Cardiac muscle cell (in vitro differentiated cells and primary cell): ENCODE data around the gene CFTR. TPM values are rescaled to one million over a fixed set of nuclear protein-coding genes. Genes with fewer than 3 reads are reported as not detected.
A peak's percentile ranks its signal among the peaks of the same experiment; 100 is the strongest.
"Not testable (repeated sequence)": the region's sequence is repeated elsewhere in the genome, so short reads cannot be mapped to it uniquely, and the experiment has no call there.

ENCODE experiments used
- DNase-seq, 2 donors: peaks; one replicate each; pipeline versions ENCODE4 v3.0.0 to v3.0.0-alpha.2; 2010 to 2017; ENCODE audit warnings: low read depth in 1 of 2, low spot score in 1 of 2
- H3K27ac ChIP-seq: fragments of 200-600 bp; sonication (generic); 2 replicates; pipeline ENCODE4 v1.5.1; 2016
- H3K27me3 ChIP-seq: fragments of 200-600 bp; sonication (generic); 2 replicates; pipeline ENCODE4 v1.6.0; 2016; ENCODE audit warnings: control low read depth
- H3K36me3 ChIP-seq: fragments of 200-600 bp; sonication (generic); 2 replicates; pipeline ENCODE4 v1.5.1; 2016; ENCODE audit warnings: control low read depth
- H3K4me1 ChIP-seq: fragments of 200-600 bp; sonication (generic); 2 replicates; pipeline ENCODE4 v1.8.1; 2017; ENCODE audit warnings: low read depth, mild to moderate bottlenecking, mixed run types
- H3K4me3 ChIP-seq: fragments of 200-600 bp; sonication (generic); 2 replicates; pipeline ENCODE4 v1.5.1; 2016; ENCODE audit warnings: mild to moderate bottlenecking
- H3K9me3 ChIP-seq: fragments of 200-600 bp; sonication (generic); 2 replicates; pipeline ENCODE4 v1.5.1; 2017; ENCODE audit warnings: low read depth, mild to moderate bottlenecking, control low read depth
- CTCF ChIP-seq: IDR thresholded peaks from 2 replicates; pipeline ENCODE4 v1.5.1; 2012; ENCODE audit warnings: low read depth, mild to moderate bottlenecking, low read length
- polyA plus RNA-seq: library from polyadenylated mRNA; unstranded; fragments of >200 nt; fragmentation: Nextera tagmentation; extraction: Ambion mirVana; gene quantifications from 2 replicates; pipeline ENCODE4 v1.2.1, GENCODE V29; 2016
- total RNA-seq: library from RNA; depleted of rRNA; stranded (reverse); fragments of >200 nt; gene quantifications from 2 replicates; pipeline ENCODE4 v1.2.3, GENCODE V29; 2016

Gene CFTR
- total and polyA plus RNA-seq, 2 experiments from 2014 or later = 8.8 to 12.0 TPM

- no peak overlapping the region for H3K27ac ChIP-seq
- no peak for DNase-seq
- no peaks in the 10 kb centered on the region for H3K4me1 ChIP-seq
- H3K9me3 ChIP-seq = no peaks in the 10 kb centered on the region
- H3K4me3 ChIP-seq = no peak overlapping the region
- no peak for TF ChIP-seq CTCF
- H3K36me3 ChIP-seq = no peaks in the 10 kb centered on the region
- H3K27me3 ChIP-seq = no peaks in the 10 kb centered on the region
Measured at GRCh38 chr7:117448655-117449054, 31.2 kb upstream of the CFTR start.

GRCh38 chr7:117458977-117459583 lies 20.7 kb upstream of the CFTR start:
- no peaks in the 10 kb centered on the region for H3K9me3 ChIP-seq
- no peaks in the 10 kb centered on the region for H3K4me1 ChIP-seq
- peak; percentile 44 to 59 for DNase-seq
- H3K36me3 ChIP-seq = no peaks in the 10 kb centered on the region
- no peak overlapping the region for H3K27ac ChIP-seq
- H3K4me3 ChIP-seq = no peak overlapping the region
- TF ChIP-seq CTCF = peak; percentile 58
- no peaks in the 10 kb centered on the region for H3K27me3 ChIP-seq

DNA sequence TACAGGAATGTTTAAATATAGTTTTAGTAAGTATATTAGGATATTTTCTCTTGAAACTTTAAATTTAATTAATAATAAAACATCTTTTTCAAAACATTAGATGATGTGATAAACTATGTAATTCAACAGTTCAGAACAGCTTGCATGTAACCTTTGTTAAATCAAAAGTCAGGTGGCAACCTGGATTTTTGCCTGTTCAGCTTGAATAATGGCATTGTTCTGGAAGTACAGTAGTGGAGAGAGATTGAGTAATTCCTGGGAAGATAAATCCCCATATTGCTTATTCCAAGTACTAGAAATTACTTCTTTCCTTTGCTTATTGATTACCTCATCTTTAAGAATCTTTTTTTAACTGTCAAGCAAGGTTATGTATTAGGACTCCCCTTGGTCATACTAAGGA lies 20.1 kb upstream of the CFTR start:
- no peaks in the 10 kb centered on the region for H3K4me1 ChIP-seq
- H3K27me3 ChIP-seq = no peaks in the 10 kb centered on the region
- H3K4me3 ChIP-seq = no peak overlapping the region
- H3K36me3 ChIP-seq = no peaks in the 10 kb centered on the region
- DNase-seq = no peak
- no peak overlapping the region for H3K27ac ChIP-seq
- no peaks in the 10 kb centered on the region for H3K9me3 ChIP-seq
- TF ChIP-seq CTCF = no peak

GRCh38 chr7:117460815-117461214 lies 19.0 kb upstream of the CFTR start:
- not testable (repeated sequence) for H3K27ac ChIP-seq, DNase-seq, H3K27me3 ChIP-seq, H3K4me3 ChIP-seq, H3K36me3 ChIP-seq, H3K4me1 ChIP-seq, H3K9me3 ChIP-seq

- no peak for DNase-seq
- TF ChIP-seq CTCF = no peak
- Histone ChIP-seq H3K36me3 (no peaks in the 10 kb centered on the region), H3K27me3 (no peaks in the 10 kb centered on the region), H3K4me3 (no peak overlapping the region), H3K9me3 (no peaks in the 10 kb centered on the region), H3K4me1 (peaks cover 11% of the 10 kb centered on the region), H3K27ac (no peak overlapping the region)
Measured at GRCh38 chr7:117468174-117468573, 11.7 kb upstream of the CFTR start.

DNA sequence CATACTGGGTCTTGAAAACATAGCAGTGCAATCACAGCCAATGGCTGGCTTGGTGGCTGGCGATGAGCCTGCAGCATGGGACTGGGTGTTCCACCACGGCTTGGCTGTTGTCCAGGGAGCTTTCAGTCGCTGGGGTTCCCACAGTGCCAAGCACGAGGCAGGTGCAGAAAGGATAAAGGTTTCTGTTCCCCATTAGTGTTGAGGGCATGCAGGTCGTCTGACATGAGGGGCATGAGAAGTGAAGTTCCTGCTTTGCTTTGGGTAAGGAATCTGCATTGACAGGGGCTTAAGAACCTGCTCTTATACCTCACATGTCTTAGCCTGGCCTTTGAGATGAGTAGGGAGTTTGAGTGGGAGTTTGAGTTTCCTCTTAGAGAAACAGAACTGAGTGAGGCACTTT lies 9.0 kb upstream of the CFTR start:
- peaks cover 4% of the 10 kb centered on the region for H3K27me3 ChIP-seq
- TF ChIP-seq CTCF = no peak

More for the DNA sequence above, 9.0 kb upstream of the CFTR start:
- DNase-seq = no peak
- Histone ChIP-seq H3K4me3 (no peak overlapping the region), H3K9me3 (no peaks in the 10 kb centered on the region), H3K27ac (no peak overlapping the region), H3K36me3 (no peaks in the 10 kb centered on the region), H3K4me1 (peaks cover 11% of the 10 kb centered on the region)
